Activated CD8-positive, alpha-beta memory T cell treated with anti-CD3 and anti-CD28 coated beads, Interleukin-2, amount 50 U/mL, for 48 hours (primary cell): ENCODE results near the gene ZNF414.
A peak's percentile ranks its signal among the peaks of the same experiment; 100 is the strongest.
"Not testable (repeated sequence)": the region's sequence is repeated elsewhere in the genome, so short reads cannot be mapped to it uniquely, and the experiment has no call there.

Experiments
- DNase-seq: peaks from one replicate; pipeline ENCODE4 v3.0.0-alpha.2; 2020

ZNF414 gene

GRCh38 chr19:8517551-8518442 lies 3.8 kb upstream of the ZNF414 start:
- DNase-seq = no peak

GRCh38 chr19:8515317-8515716 lies 1.4 kb upstream of the ZNF414 start:
- peak; percentile 74 for DNase-seq

GRCh38 chr19:8514505-8515009 lies 590 bp upstream of the ZNF414 start:
- DNase-seq = not testable (repeated sequence)

GRCh38 chr19:8513036-8513686 lies 806 bp downstream of the ZNF414 start:
- DNase-seq = no peak

GRCh38 chr19:8512115-8512967 lies 1.6 kb downstream of the ZNF414 start:
- peak; percentile 74 for DNase-seq

- no peak for DNase-seq
These were observed 2.3 kb downstream of the ZNF414 start for GRCh38 chr19:8511573-8512101.

GRCh38 chr19:8510589-8511115 lies 3.3 kb downstream of the ZNF414 start:
- no peak for DNase-seq

GRCh38 chr19:8506402-8506957 lies 7.5 kb downstream of the ZNF414 start:
- no peak for DNase-seq

GRCh38 chr19:8505680-8506401 lies 8.1 kb downstream of the ZNF414 start:
- peak; percentile 91 for DNase-seq

- no peak for DNase-seq
These were observed 9.0 kb downstream of the ZNF414 start for GRCh38 chr19:8504919-8505318.

- DNase-seq = no peak
These were observed 9.8 kb downstream of the ZNF414 start for GRCh38 chr19:8504171-8504570.

GRCh38 chr19:8503510-8503909 lies 10.5 kb downstream of the ZNF414 start:
- DNase-seq = no peak

- DNase-seq = no peak
These were observed 12.0 kb downstream of the ZNF414 start for GRCh38 chr19:8501981-8502380.

- no peak for DNase-seq
These were observed 12.5 kb downstream of the ZNF414 start for GRCh38 chr19:8501516-8501915.

- DNase-seq = no peak
These were observed 13.8 kb downstream of the ZNF414 start for GRCh38 chr19:8500158-8500557.

GRCh38 chr19:8499048-8499833 lies 14.7 kb downstream of the ZNF414 start:
- DNase-seq = no peak

GRCh38 chr19:8498295-8498694 lies 15.7 kb downstream of the ZNF414 start:
- DNase-seq = no peak

GRCh38 chr19:8494158-8494557 lies 19.8 kb downstream of the ZNF414 start:
- DNase-seq = no peak

GRCh38 chr19:8491574-8491973 lies 22.4 kb downstream of the ZNF414 start:
- no peak for DNase-seq

GRCh38 chr19:8490873-8491272 lies 23.1 kb downstream of the ZNF414 start:
- DNase-seq = no peak

- no peak for DNase-seq
These were observed 23.6 kb downstream of the ZNF414 start for GRCh38 chr19:8490395-8490760.
